NCI-H2171 (cell line): Measurements from ENCODE around the gene HOXD10.

ENCODE experiments used
- DNase-seq: peaks from one replicate; lab custom pipeline; 2025; lab: John Stamatoyannopoulos, UW

Gene HOXD10

DNA sequence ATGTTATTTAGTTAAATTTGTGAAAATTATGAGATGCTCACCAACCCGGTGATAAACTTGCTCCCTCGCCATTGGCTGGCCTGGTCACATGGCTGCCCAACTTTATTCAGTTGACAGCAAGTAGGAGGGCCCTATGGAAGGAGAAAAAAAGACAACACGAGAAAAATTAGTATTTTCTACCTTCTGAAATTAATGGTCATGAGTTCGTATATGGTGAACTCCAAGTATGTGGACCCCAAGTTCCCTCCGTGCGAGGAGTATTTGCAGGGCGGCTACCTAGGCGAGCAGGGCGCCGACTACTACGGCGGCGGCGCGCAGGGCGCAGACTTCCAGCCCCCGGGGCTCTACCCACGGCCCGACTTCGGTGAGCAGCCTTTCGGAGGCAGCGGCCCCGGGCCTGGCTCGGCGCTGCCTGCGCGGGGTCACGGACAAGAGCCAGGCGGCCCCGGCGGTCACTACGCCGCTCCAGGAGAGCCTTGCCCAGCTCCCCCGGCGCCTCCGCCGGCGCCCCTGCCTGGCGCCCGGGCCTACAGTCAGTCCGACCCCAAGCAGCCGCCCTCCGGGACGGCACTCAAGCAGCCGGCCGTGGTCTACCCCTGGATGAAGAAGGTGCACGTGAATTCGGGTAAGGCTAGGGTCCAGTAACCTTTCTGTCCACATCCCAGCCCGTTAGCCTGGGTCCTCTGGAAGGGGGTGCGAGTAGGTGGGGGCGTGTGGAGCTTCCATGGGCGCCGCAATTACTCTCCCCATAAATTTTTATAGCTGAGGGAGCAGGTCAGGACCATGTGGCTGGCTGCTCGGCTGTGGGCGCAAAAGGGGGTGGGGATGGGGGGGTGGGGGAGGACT, 35.1 kb downstream of the HOXD10 start, which contains the start of gene HOXD4:
HOXD4 (plus strand) TSS at position 109 of the 846 bp plus-strand sequence; CDS start at position 193, 84 bp downstream.
- no peak for DNase-seq

DNA sequence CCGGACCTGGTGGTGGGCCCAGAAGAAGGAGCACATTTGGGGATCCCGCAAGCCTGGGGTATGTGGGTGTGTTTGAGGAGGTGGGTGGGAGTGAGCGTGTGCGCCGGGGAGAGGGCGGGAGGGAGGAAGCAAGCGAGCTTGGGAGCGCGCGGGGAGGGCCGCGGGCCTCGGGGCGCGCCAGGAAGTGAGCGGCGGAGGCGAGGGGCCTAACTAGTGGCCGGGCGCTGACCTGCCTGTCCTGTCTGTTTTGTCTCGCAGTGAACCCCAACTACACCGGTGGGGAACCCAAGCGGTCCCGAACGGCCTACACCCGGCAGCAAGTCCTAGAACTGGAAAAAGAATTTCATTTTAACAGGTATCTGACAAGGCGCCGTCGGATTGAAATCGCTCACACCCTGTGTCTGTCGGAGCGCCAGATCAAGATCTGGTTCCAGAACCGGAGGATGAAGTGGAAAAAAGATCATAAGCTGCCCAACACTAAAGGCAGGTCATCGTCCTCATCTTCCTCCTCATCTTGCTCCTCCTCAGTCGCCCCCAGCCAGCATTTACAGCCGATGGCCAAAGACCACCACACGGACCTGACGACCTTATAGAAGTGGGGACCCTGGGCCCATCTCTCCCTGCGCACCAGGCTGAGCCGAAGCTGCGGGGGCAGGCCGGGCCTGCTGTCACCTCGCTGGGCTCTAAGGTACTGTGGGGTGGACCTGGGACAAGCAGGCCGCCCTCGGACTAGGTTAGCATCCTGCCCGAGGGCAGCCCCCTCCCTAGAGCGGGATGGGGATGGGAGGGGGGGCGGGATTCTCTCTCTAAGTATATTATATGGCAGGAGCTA, 36.0 kb downstream of the HOXD10 start:
- no peak for DNase-seq

DNA sequence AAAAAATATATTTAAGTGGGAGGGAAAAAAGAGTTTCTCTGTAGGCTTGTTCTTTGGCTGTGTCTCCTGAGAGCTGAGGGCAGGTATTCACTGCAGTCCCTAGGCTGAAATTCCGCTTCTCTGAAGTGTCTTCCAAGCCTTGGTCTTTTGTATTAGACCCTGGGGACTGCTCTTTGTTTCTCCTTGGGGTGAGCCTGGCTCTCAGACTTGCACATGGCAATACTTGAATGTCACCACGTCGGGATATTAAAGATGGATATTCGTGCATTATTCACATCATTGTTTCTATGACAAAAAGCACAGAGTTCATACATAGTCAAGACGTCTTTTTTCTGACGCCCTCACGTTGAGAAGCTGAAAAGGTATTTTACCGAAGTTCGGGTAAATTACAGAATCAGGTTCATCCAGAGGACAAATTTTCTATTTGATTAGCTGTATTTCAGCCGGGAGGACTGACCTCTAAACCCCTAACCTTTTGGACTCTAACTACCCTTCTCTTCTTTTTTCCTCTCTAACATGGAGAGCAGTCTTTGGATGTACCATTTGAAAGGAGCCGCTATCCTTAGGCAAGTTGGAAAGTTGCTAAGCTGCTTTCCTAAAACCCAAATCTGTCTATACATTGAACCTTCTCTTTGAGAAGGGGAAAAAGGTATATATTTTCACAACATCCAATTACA, 38.1 kb downstream of the HOXD10 start:
- DNase-seq = no peak

DNA sequence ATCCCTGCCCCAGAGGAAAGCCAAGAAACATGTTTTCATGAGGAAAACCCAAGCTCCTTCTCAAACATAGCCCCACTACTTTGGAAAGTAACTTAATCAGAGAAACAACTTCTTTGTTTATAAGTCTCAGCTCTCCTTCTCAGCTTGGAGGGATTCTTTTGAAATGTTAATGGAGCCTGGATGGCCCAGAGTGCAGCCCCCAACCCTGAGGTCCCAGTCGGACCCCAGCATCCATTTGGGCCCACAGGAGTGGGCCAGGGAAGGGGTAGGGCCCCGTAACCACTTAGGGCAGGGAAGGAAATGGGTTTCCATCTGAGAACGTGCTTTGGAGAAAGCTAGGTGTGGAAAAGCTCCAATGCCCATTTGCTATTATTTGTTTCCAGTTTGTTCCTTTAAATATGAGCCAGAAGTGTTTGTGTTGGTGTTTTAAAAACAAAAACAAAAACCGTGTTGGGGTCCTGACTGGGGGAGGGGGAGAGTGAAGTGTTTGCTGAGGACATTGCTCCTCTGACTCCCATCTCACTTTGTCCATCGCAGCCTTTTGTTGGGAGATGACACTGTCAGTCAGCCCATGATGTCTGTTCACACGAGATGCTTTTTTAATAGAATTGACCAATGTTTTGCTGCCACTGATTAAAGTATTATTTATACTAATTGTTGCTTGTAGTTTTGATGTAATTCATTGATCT, 38.9 kb downstream of the HOXD10 start:
- DNase-seq = no peak

DNA sequence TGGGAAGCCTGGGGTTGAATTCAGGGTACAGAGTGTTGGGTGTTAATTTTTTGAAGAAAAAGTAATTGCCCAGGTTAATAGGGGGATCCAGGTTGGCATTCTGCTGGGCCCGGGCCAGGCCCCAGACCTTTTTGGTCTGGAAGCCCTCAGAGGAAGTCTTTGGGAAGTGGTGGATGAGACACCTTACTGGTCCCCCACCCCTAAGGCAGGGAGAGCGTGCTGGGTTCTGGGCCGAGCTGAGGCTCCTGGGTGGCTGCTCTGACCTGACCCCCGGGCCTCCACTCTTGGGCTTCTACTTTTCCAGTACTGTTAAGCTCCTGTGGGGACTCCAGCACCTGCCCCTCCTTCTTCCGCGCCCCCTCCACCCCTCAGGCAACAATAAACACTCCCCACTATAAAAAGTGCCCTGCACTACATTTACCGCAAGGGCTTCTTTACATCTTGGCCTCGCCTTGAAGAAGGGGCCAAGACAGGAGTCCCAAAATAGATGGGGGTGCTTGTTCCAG, 39.8 kb downstream of the HOXD10 start:
- DNase-seq = no peak

DNA sequence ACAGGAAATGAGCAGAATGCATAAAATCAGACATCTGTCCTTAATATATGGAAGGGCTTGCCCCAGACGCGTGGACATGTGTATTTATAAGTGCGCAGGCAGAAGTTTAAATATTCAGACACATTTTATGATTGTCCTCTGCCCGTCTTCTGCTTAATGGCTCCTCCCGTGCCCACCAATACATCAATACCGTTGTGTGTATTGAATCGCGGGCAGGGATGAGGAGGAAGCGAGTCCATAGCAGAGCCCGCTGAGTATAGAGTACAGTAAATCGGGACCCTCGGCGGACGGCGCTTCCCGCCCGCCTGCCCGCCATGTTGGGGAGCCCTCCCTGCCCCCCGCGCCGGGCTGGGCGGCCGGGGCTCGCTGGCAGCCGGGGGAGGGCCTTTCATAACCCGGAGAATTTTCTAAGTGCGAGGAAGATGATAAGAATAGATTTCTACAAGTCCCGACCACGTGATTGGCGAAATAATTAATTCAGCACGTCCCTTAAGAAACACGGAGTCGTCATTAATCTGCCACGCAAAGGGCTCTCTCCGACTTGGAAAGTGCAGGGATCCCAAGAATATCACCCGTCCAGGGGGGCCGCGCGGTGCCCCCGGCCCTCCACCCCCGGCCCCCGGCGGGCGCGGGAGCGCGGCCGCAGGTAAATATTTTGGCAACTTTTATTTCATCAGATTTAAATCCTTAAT, 40.4 kb downstream of the HOXD10 start, which contains the start of gene HOXD3:
HOXD3 (plus strand) TSS at position 501 of the 692 bp plus-strand sequence. CDS start 11,808 bp downstream, outside the sequence.
- no peak for DNase-seq

DNA sequence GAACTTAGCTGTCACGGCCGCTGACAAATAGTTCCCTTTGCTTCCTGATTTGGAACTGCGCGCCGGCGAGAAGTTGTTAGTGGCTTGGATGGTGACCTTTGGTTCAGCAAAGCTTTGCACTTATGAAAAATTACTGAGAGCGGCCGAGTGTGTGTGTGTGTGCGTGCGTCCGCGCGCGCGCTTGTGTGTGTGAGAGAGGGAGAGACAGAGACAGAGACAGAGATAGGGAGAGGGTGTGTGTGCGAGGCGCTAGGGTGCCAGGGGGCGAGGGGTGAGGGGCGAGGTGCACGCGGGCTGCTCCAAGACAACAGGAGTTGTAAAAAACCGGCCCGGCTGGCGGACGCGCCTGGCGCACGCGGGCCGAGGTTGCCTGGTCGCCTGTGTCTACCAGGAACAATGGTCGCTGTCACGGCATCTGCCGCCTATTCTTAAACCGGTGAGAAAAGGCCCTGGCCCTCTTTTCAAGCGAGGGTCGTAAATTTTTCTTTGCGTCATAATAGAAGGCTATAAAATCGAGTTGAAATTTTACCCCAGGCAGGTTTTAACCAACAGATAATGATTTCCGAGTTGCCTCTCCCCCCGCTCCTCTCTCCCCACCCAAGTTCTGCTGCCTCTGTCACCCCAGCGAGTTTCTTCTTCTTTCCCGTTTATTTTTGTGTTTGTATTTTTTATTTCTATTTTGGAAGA, 41.1 kb downstream of the HOXD10 start:
- DNase-seq = peak; percentile 27

DNA sequence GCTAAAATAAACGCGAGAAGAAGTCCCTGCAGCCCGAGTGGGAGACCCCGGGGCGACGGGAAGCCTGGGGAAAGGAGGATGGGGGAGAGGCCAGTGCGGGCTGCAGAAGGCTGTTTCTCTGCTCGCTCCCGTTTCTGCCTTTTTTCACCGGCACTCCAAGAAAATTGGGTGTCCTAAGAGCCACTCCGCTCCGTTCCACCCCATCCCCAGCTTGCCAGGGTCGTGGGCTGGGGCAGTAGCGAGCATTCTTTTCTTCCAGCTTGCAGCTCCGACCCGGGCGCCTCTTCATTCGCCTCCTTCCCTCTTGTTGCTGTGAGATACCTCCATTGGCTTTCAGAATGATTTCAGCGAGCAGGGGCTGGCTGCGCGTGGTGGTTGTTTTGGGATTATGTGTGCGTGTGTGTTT, 41.6 kb downstream of the HOXD10 start:
- DNase-seq = peak; percentile 49

DNA sequence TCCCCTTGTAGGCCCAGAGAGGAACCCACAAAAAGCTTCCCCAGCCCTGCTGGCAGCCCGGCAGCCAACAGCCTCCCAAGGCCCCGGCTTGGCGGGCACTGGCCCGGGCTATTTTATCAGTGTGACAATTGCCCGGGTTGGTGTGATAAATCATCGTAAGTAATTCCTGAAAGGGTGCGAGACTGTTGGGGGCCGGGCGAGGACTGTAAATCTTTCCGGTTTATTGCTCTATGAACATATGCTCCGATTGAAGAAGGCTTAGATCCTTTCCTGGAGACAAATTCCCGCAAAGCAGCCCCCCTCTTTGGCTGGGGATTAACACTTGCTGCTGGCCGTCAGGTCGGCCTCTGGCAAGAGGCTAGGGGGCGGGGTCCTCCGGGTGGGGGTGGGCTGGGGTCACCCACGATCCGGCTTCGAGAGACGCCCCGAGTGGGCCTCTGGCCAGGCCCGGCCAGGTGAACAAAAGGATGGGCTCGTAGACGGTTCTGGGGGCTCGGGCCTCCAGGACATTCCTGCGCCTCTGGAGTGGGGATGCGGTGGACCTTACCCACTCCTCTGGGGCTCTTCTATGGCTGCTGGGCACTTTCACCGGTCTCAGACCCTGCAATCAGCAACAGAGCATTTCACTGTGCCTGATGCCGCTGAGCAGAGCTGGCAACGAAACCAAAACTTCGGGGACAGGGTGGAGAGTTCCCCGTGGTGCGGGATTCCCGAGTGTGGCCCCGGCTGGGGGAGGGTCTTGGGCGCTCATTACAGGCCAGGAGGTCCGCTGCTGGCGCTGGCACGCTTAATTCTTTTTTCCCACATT, 42.5 kb downstream of the HOXD10 start:
- DNase-seq = no peak

DNA sequence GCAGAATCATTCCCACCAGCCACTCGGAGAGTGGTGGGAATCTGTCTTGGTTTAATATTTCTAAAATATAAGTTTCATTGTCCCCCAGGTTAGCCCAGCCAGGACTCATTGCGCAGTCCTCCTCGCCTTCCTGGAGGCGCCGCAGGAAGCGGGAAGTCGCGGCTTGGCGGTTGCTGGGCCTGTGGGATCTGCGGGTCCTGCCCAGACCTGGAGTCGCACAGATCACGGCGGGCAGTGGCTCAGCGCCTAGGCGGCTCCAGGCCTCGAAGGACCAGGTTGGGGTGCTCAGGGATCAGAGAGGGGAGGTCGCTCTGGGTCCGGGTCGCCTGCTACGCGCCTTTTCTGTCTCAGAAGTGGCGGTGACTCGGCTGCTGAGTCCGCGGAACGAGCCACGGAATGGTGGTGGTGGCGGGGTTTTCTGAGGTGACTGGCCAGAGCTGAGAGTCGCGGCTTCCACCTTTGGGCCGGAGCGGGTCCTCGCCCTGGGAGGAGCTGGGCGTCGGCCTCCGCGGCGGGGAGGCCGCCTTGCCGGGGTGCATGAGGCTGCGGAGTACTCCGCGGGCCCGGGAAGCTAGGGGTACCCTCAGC, 43.2 kb downstream of the HOXD10 start:
- no peak for DNase-seq

DNA sequence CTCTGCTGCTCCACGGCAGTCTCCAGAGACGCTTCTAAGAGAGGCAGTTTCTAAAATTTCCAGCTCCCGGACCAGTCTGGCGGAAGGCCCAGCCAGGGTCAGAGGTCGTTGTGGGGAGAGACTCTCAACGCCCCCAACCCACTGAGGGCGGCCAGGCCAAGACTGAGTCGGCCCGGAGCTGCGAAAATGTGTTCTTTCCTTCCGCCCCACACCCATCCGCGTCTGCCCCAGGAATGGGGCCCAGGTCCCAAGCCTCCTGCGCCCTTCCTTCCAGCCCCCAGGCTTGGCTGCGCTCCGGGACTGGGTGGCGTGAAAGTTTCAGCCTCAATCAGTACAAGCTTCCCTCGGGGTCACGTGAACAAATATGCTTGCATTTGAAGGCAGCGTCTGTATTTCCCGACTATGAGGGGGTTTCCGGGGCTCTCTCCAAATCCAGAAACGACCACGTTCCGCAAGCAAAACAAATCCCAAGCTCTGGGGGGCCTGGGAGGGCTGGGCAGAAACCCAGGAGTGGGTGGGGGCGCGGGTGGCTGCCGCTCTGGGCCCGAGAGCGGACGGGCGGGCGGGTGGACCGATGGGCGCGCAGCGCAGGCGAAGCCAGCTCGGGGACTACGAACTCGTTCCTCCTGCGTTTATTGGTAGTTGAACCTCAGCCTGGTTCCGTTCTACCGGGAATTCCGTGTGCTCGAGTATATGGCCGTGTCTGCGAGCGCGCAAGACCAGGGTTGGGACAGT, 43.8 kb downstream of the HOXD10 start:
- DNase-seq = no peak

DNA sequence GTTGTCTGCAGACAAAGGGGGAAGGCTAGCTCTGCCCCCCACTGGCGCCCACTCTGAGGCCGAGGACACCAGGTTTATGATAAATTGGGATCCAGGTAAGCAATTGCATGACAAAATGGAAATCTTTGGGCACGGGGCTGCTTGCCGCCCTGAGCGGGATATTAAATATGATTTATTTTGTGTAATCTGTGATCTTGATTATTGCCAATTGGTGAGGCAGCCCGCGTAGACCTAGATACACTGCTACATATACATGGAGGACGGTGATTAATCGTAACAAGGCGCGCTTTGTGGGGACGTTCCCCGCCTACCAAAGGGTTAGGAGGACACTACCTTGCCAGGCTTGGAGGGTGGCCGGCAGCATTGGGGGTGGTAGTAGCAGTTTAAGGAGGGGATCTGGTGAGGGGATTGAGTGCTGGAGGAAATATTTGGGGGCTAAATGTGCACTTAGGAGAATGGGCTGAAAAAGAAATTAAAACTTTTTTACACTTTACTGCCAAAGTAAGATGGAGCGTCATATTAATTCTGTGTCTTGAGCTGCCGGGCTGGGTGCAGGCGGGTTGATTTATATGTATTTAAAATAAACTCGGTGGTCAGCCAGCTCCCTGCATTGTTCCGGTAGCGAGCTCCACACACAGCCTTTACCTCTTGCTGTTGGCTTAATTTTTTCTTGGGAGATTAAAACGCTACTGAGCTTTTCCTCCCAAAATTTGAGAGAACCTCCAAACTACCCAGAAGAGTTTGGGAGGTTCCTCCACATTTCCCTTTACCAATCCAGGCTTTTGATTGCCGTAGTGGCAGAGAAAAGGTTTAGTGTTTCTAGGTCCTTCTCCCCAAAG, 44.6 kb downstream of the HOXD10 start:
- DNase-seq = no peak

DNA sequence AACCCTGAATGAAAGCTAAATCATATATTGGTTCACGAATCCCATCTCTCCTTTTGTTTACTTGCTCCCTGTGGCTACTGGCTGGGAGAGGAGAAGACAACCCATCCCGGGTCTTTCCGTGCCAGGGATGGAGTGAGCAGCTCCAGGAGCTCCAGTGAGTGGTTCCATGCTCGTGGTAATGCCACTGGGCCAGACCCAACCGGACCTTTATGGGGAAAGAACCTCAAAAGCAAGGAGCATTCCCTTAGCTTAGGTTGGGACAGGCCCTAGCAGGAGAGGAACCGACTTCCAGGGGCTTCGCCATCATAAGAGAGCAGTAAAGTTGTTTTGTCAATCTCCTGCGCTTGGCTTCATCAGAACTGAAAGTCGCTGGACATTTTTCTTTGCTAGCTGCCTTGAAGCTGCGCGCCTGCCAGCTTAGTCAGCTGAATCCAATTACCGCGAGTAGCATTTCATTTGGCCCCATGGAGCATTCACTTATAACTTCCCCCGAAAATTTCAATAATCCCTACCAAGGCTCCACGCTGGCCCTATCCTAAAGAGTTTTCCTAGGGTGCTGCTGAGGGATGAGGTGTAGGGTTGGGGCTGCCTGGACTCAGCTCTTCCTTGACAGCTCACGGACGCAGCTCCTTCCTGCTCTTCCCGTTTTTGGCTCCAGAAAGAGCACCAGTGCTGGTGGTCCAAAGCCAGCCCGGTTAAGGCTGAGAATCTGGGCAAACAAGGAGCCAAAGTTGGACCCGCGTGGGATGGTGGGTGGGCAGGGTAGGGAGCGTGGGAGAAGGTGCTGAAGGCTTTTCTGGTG, 45.4 kb downstream of the HOXD10 start:
- no peak for DNase-seq

DNA sequence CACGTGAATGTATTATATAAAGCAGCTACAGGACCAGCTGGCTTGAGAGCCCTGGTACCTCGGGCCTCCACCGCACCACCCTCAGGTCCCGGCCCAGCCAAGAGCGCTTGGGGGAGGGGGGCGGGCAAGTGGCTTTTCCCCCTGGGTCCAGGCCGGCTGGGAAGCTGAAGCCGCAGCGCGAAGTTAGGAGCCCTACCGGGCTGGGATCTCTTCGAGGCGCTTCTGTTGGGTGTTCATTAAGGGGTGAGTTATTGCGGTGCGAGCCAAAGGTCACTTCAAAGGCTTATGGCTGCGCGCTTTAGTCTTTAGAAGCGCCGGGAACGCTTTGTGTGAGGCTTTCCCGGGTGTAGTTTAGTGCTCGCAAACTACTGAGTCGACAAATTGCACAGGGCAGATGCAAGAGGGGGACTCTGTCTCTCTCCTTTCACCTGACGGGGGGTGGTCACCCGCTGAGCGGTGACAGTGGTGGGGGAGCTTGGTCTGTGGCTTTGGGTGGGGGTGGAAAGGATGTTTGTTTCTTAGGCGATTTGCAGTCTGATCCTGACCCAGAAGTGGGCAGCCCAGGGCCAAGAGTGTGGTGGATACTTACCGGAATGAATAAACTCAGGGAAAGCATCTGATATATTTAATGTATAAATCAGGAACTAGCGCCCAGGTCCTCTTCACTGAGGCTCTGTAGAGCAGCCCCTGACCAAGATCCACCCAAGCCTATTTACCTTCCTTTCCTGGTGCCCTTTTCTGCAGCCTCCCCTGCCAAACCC, 46.5 kb downstream of the HOXD10 start:
- DNase-seq = no peak

DNA sequence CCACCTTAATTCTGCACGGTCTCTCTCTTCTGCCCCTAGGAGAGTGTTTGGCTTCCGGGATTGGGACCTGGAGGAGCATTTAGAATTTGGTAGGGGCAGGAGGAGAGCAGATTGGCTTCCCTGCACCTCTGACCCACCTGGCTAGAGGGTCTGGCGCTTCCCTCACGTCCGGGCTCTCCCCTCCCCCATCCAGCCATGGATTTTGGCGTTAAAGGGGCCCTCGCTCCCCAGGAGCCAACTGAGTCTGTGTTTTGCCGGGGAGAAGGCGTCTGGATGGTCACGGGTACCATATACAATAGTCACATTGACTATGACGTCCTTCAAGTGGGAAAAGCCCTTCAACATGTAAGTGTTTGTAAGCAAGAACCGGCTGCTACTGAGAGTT, 47.1 kb downstream of the HOXD10 start:
- DNase-seq = no peak

DNA sequence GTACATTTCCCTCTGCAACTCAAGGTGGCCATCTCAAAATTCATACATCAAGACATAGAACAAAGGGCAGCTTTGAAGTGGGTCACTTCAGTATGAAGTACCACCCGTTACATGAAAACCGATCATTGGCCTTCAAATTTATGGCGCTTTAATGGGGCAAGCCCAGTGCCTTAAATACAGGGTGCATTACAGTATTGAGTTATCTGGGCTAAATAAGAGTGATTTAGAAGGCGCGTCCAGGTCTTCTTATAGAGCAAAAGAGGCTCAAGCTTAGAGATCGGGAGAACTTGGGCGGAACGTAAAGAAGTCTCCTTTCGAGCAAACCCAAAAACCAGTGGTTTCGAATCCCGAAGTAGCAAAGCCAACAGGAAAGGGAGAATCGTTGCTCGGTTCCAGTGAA, 47.6 kb downstream of the HOXD10 start:
- no peak for DNase-seq
